Measurements from ENCODE around the gene EMCN. TPM values are rescaled to one million over a fixed set of nuclear protein-coding genes. Genes with fewer than 3 reads are reported as not detected.
A peak's percentile ranks its signal among the peaks of the same experiment; 100 is the strongest.

Gene EMCN
- total RNA-seq: 53.3 TPM
- long read RNA-seq, full-length matches to known transcripts: 61 of 84 reads
- long read RNA-seq, partial matches to known transcripts: 15 of 84 reads
- long read RNA-seq, other reads (novel, unspliced or antisense): 8 of 84 reads

- DNase-seq (no peak), ATAC-seq (no peak)
- Histone ChIP-seq H3K4me3 (peak within 1 kb of the TSS; percentile 43), H3K9me3 (no peaks in the 10 kb centered on the region), H3K27me3 (ENCODE audit: low read depth) (no peaks in the 10 kb centered on the region), H3K36me3 (no peaks in the 10 kb centered on the region), H3K4me1 (no peaks in the 10 kb centered on the region), H3K27ac (peak within 1 kb of the TSS; percentile 44)
- no peak for TF ChIP-seq CTCF (IDR thresholded peaks at IDR 0.05)
- intact Hi-C loops (cut with DNase I): no loop called here
Observed at GRCh38 chr4:100517864-100518341, at the start of gene EMCN. EMCN (minus strand) TSS chr4:100518022; CDS start chr4:100517914, 108 bp downstream.

- DNase-seq (no peak), ATAC-seq (no peak)
- H3K4me1 ChIP-seq: no peaks in the 10 kb centered on the region
- no peaks in the 10 kb centered on the region for H3K36me3 ChIP-seq
- TF ChIP-seq CTCF (IDR thresholded peaks at IDR 0.05): no peak
- H3K4me3 ChIP-seq: no peak overlapping the region
- H3K27ac ChIP-seq: no peak overlapping the region
- H3K9me3 ChIP-seq: no peaks in the 10 kb centered on the region
- H3K27me3 ChIP-seq (ENCODE audit: low read depth): no peaks in the 10 kb centered on the region
- intact Hi-C loops (cut with DNase I): no loop called here
Observed at GRCh38 chr4:100566396-100566795, 48.6 kb upstream of the EMCN start.

DNA sequence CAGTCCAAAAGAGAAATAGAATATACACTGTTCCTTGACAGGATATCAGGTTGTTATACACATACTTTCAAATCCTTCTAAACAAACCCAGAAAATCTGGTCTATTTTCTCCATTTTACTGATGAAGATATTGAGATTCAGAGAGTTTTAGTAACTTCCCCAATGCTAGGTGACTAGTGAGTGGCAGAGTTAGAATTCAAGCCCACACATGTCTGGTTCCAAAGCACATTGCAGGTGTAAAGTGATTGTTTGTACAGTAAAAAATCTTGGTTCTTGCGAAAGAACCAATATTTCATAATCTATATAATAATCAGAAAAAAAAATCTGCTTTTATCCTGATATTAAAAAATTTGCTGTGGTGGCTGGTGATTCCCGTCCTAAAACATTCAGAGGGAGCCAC is 39.5 kb upstream of the EMCN start:
- no peaks in the 10 kb centered on the region for H3K9me3 ChIP-seq
- no peaks in the 10 kb centered on the region for H3K4me1 ChIP-seq
- H3K27ac ChIP-seq: no peak overlapping the region
- no peaks in the 10 kb centered on the region for H3K27me3 ChIP-seq (ENCODE audit: low read depth)
- no peak for DNase-seq
- intact Hi-C loops (cut with DNase I): no loop called here
- no peak for TF ChIP-seq CTCF (IDR thresholded peaks at IDR 0.05)
- no peaks in the 10 kb centered on the region for H3K36me3 ChIP-seq
- no peak overlapping the region for H3K4me3 ChIP-seq
- no peak for ATAC-seq

DNA sequence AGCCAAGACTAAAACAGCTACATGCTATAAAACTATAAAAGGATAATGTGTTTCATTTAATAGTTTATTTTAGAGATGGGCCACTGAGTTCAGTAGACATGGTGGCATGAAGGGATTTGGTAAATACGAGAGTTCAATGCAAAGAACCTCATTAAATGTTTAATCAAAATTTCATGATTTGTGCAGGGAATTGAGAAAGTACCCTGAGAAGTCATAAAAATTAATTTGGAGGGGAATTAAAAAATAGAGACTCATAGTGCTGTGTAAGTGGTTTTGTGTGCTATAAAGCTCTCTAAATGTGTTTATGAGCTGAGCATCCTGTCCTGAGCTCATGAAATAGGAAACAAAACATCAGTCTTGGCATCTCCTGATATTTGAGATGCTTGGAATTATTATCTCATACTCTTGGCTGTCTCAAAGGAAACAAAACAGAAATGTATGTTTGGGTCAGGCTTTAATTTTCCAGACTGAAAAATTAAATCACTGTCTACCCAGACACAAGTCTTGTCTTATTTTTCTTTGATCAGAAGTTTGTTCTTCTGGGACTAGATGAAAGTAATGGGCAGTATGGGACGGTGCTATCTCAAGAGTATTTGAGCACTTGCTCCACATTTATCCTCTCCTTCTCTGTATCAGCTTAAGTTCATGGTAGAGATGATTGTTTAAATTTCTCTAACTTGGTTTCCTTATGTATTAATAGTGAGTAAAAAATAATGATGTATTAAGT is 38.0 kb upstream of the EMCN start:
- no peak for TF ChIP-seq CTCF (IDR thresholded peaks at IDR 0.05)
- H3K27ac ChIP-seq: no peak overlapping the region
- H3K4me3 ChIP-seq: no peak overlapping the region
- no peaks in the 10 kb centered on the region for H3K36me3 ChIP-seq
- intact Hi-C loops (cut with DNase I): no loop called here
- no peaks in the 10 kb centered on the region for H3K9me3 ChIP-seq
- no peaks in the 10 kb centered on the region for H3K27me3 ChIP-seq (ENCODE audit: low read depth)
- no peaks in the 10 kb centered on the region for H3K4me1 ChIP-seq
- ATAC-seq (no peak), DNase-seq (no peak)

DNA sequence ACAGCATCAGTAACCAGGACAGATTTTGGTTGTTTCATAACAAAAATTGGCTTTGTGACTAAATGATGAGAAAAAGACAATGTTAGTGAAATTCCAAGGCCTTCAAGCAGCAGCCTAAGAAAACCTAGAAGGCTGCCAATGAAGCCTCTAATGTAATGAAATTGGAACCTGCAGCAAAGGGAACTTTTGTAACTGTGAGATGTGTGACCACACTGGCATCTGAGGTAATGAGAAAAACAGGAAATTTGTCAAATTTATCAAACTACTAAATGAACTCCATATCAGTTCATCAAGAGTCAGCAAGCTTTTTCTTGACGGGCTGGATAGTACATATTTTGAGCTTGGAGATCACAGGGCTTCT is 30.4 kb upstream of the EMCN start:
- ATAC-seq (no peak), DNase-seq (no peak)
- H3K4me1 ChIP-seq: no peaks in the 10 kb centered on the region
- no peaks in the 10 kb centered on the region for H3K27me3 ChIP-seq (ENCODE audit: low read depth)
- no peaks in the 10 kb centered on the region for H3K9me3 ChIP-seq
- H3K27ac ChIP-seq: no peak overlapping the region
- intact Hi-C loops (cut with DNase I): no loop called here
- no peak for TF ChIP-seq CTCF (IDR thresholded peaks at IDR 0.05)
- no peaks in the 10 kb centered on the region for H3K36me3 ChIP-seq
- H3K4me3 ChIP-seq: no peak overlapping the region
